OCI-LY7 (cell line): ENCODE measurements around the gene EPB41L1. TPM values are rescaled to one million over a fixed set of nuclear protein-coding genes. Genes with fewer than 3 reads are reported as not detected.

ENCODE experiments used
- total RNA-seq, 2 experiments: library from RNA; depleted of rRNA in 1 of 2; stranded (reverse); fragments of >200 nt in 1 of 2; shearing (Covaris generic) in 1 of 2; gene quantifications; 2 replicates each; pipeline ENCODE4 v1.2.3, GENCODE V29; 2014 to 2022

The EPB41L1 gene
- total RNA-seq, 2 experiments from 2014 or later: 0.54 to 1.6 TPM

Other genes with a start within 250 kb of the EPB41L1 start
- 62.5 and 97.6 TPM in 2 replicates for gene SCAND1, start 200.2 kb upstream of the EPB41L1 start, total RNA-seq (2014; rRNA removed; shearing (Covaris generic))
- 63.5 and 75.6 TPM in 2 replicates for gene SCAND1, start 200.2 kb upstream of the EPB41L1 start, total RNA-seq (2022)
- 10.4 and 14.9 TPM in 2 replicates for gene CNBD2, start 186.2 kb upstream of the EPB41L1 start, total RNA-seq (2014; rRNA removed; shearing (Covaris generic))
- gene CNBD2, start 186.2 kb upstream of the EPB41L1 start, total RNA-seq (2022): 10.2 and 10.5 TPM in 2 replicates
- 26.4 and 28.5 TPM in 2 replicates for gene AAR2, start 81.7 kb downstream of the EPB41L1 start, total RNA-seq (2014; rRNA removed; shearing (Covaris generic))
- 19.8 and 20.3 TPM in 2 replicates for gene AAR2, start 81.7 kb downstream of the EPB41L1 start, total RNA-seq (2022)
- gene DLGAP4, start 151.6 kb downstream of the EPB41L1 start, total RNA-seq (2014; rRNA removed; shearing (Covaris generic)): 7.7 and 17.8 TPM in 2 replicates
- gene DLGAP4, start 151.6 kb downstream of the EPB41L1 start, total RNA-seq (2022): 41.6 and 49.9 TPM in 2 replicates